GM10248 (cell line): Measurements from ENCODE around the gene CENPB.

ENCODE experiments used
- CTCF ChIA-PET: fragments of 300-600 bp; sonication (Branson Sonifier 250); formaldehyde crosslinking; extraction: SDS; loops from one replicate; lab custom pipeline; 2021; ENCODE audit warnings: antibody characterized with exemption; lab: Yijun Ruan, JAX
- POLR2A ChIA-PET: fragments of 350-650 bp; sonication (Branson Sonifier 250); formaldehyde crosslinking; extraction: SDS; loops from one replicate; lab custom pipeline; 2020; ENCODE audit warnings: antibody characterized with exemption; lab: Yijun Ruan, JAX
- DNase-seq: peaks from one replicate; pipeline ENCODE4 v3.0.0; 2012; ENCODE audit errors: extremely low spot score
- TF ChIP-seq, protein P1 (sequence below): IDR thresholded peaks from 2 replicates; pipeline ENCODE4 v1.5.1; 2012; ENCODE audit warnings: mild to moderate bottlenecking, low read depth; ENCODE audit errors: extremely low read depth, missing control alignments, control extremely low read depth

Gene CENPB

DNA sequence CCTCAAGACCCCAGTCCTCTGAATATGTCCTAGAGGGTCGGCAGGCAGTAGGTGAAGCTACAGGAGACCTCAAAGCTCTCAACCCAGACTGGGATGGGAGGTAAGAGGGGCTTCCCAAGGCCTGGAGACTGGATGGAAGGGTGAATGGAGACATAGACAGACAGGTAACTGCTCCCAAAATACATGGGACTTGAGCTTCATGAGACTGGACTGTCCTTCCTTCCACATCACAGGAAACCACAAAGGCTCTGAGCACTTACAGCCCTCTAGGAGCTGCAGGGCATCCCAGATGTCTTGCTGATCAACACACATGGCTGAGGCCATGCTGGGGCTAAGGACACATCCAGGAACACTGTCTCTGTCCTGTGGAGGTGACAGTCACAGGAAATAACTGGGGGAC is 42.5 kb downstream of the CENPB start:
- ChIA-PET POLR2A (no interaction called here), CTCF (interaction anchor here (0.9 to 6.0 kb wide), 5 partner anchors 10 to 341 kb away, joined by 3 to 23 read pairs (median 9); no protein-coding TSS in a partner anchor)
- no peak for DNase-seq
- TF ChIP-seq, protein P1, sequence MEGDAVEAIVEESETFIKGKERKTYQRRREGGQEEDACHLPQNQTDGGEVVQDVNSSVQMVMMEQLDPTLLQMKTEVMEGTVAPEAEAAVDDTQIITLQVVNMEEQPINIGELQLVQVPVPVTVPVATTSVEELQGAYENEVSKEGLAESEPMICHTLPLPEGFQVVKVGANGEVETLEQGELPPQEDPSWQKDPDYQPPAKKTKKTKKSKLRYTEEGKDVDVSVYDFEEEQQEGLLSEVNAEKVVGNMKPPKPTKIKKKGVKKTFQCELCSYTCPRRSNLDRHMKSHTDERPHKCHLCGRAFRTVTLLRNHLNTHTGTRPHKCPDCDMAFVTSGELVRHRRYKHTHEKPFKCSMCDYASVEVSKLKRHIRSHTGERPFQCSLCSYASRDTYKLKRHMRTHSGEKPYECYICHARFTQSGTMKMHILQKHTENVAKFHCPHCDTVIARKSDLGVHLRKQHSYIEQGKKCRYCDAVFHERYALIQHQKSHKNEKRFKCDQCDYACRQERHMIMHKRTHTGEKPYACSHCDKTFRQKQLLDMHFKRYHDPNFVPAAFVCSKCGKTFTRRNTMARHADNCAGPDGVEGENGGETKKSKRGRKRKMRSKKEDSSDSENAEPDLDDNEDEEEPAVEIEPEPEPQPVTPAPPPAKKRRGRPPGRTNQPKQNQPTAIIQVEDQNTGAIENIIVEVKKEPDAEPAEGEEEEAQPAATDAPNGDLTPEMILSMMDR, result no peak

DNA sequence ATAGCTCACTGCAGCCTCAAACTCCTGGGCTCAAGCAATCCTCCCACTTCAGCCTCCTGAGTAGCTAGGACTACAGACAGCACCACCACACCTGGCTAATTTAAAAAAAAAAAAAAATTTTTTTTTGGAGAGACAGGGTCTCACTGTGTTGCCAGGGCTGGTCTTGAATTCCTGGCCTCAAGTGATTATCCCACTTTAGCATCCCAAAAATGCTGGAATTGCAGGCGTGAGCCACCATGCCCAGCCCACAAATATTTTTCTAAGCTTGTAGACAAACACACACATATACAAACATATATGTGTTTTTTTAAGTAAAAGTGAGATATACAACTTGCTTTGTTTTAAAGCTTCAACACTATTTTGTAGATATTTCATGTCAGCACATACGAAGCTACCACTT is 43.3 kb downstream of the CENPB start:
- CTCF ChIA-PET, result interaction anchor here (0.9 to 6.0 kb wide), 3 partner anchors 11 to 342 kb away, joined by 4 to 23 read pairs (median 12); no protein-coding TSS in a partner anchor
- TF ChIP-seq, protein P1, result no peak
- POLR2A ChIA-PET, result no interaction called here
- no peak for DNase-seq

DNA sequence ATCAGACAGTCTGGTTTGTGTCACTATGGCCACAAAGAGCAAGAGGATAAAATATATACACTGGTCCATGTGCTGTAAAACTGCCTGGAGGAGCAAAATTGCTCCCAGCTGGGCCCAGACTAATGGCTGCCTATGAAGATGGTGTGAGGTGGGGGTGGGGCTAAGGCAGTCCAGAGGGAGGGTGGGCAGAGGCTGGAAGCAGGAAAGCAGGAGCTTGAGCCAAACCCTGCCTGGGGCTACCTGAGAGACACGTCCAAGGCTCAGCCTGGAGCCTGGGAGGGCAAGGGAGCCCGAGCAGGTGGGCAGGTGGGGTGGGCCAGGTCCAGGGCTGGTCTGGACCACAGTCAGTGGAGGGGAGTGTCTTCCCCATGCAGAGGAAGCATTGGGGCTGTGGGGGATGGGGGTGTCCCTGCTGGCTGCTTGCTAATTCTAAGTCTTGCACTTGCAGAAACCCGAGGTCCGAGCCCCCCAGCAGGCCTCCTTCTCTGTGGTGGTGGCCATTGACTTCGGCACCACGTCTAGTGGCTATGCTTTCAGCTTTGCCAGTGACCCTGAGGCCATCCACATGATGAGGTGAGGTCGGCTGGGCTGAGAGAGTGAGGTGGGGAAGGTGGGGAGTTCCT is 44.6 kb downstream of the CENPB start:
- CTCF ChIA-PET, result interaction anchor here (1.5 to 6.0 kb wide), 4 partner anchors 12 to 64 kb away, joined by 3 to 23 read pairs (median 14); no protein-coding TSS in a partner anchor
- DNase-seq, result no peak
- TF ChIP-seq, protein P1, result no peak
- POLR2A ChIA-PET, result no interaction called here

DNA sequence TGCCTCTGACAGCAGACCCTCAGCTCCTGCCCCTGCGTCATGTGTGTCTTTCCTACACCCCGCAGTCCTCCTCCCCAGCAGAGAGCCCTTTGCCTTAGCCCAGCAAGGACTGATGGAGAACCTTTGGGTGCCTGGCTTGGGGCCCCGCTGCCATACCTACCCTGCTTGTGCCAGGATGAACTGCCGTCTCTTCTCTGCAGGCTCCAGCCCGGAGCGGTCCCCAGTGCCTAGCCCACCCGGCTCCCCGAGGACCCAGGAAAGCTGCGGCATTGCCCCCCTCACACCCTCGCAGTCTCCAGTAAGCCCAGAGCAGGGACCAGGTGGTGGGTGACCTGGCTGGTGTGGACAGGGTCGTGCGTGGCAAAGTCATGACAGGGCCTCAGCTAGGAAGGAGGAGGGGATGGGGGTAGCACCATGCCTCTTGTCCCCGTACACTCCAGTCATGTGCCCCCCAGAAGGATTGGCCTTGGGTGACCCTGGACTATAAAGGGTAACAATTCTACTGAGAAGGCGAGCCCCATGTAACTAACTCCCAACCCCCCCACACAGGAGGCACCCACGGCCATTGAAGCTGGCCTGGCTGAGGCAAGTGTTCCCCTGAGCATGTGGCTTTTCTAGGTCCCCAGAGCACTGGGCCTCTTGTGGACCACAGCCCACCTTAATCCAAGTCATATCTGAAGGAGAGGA is 45.8 kb downstream of the CENPB start:
- ChIA-PET POLR2A (no interaction called here), CTCF (interaction anchor here (1.1 to 6.0 kb wide), 7 partner anchors 10 to 331 kb away, joined by 3 to 23 read pairs (median 5); no protein-coding TSS in a partner anchor)
- DNase-seq, result no peak
- TF ChIP-seq, protein P1, result no peak

DNA sequence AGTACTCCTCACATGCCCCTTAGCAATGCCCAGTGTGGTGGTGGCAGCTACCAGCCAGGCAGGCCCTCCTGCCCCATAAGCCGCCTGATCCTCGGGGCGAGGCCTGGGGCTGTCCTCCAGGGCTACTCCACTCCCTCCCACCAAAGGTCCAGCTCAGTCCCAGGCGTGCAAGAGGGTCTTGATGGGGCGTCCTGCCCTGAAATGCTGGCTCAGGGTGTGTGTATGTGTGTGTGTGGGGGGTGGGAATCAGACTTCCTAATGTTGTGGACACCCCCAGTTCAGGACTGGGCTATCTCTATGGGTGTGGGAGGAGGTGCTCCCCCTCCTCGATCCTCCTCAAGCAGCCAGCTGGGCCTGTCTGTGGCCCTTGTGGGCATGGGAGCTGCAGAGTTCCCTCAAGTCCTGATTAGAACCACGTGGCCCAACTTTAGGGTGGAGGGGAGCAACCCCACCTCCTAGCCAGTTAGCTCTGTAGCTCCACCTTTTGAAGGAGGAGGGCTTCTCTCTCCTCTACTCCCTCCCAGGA is 46.6 kb downstream of the CENPB start:
- CTCF ChIA-PET, result interaction anchor here (1.1 to 6.0 kb wide), 6 partner anchors 11 to 332 kb away, joined by 3 to 23 read pairs (median 6); no protein-coding TSS in a partner anchor
- POLR2A ChIA-PET, result no interaction called here
- TF ChIP-seq, protein P1, result no peak
- DNase-seq, result no peak

DNA sequence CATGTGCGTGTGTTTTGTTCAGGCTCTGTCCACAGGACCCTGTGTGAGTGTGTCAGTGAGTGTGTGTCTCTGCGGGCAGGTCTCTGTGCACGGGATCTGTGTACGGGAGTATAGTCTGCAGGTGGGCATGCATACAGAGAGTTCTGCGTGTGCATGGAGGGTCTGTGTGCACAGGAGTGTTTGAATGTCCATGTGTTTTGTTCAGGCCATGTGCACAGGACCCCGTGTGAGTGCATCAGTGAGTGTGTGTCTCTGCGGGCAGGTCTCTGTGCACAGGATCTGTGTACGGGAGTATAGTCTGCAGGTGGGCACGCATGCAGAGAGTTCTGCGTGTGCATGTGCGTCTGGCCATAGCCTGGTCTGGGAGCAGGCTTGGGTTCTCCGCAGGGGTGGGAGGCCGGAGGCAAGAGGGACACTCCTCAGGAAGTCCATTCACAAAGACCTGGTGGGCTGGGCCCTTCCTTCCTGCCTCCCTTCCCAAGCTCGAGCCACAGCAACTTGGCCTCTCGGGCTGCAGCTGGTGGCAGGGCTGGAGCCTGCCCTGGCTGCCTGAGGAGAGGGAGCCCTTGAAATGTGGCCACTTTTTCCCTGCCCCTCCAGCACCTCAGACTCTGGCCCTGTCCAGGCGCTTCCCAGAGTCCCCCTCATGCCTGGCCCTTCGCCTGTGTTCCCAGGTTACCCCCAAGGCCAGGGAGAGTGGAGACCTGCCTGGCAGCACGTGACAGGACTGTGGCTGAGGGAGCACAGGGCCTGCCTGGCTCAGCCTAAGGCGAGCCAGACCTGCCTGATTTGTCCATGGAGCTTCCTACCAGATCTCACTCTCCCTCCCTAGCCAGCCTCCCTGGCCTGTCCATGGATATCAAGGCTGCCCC is 47.2 kb downstream of the CENPB start:
- ChIA-PET CTCF (interaction anchor here (1.5 to 6.0 kb wide), 3 partner anchors 11 to 29 kb away, joined by 6 to 23 read pairs (median 16); no protein-coding TSS in a partner anchor), POLR2A (no interaction called here)
- no peak for DNase-seq
- TF ChIP-seq, protein P1, result no peak
